ENCODE results near the gene SDC1.
"Not testable (repeated sequence)": the region's sequence is repeated elsewhere in the genome, so short reads cannot be mapped to it uniquely, and the experiment has no call there.

DNA sequence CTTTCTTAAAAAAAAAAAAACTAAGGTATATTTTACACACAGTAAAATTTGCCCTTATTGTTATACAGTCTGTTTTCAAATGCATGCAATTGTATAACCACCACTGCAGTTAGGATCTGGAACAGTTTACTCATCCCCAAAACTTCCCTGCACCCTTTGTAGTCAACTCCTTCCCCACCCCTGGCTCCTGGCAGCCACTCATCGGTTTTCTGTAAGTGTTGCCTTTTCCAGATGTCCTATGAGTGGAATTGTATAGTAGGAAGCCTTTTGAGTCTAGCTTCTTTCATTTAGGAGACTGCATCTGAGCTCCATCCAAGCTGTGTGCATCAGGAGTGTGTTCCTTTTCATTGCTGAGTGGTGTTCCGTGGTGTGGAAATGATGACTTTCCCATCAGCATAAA is 9.7 kb upstream of the SDC1 start:
- TF ChIP-seq, protein P1, sequence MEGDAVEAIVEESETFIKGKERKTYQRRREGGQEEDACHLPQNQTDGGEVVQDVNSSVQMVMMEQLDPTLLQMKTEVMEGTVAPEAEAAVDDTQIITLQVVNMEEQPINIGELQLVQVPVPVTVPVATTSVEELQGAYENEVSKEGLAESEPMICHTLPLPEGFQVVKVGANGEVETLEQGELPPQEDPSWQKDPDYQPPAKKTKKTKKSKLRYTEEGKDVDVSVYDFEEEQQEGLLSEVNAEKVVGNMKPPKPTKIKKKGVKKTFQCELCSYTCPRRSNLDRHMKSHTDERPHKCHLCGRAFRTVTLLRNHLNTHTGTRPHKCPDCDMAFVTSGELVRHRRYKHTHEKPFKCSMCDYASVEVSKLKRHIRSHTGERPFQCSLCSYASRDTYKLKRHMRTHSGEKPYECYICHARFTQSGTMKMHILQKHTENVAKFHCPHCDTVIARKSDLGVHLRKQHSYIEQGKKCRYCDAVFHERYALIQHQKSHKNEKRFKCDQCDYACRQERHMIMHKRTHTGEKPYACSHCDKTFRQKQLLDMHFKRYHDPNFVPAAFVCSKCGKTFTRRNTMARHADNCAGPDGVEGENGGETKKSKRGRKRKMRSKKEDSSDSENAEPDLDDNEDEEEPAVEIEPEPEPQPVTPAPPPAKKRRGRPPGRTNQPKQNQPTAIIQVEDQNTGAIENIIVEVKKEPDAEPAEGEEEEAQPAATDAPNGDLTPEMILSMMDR (IDR thresholded peaks at IDR 0.05): not testable (repeated sequence)
- TF ChIP-seq POLR2A (IDR thresholded peaks at IDR 0.05): not testable (repeated sequence)
